ENCODE measurements around the gene NEDD9.

DNA sequence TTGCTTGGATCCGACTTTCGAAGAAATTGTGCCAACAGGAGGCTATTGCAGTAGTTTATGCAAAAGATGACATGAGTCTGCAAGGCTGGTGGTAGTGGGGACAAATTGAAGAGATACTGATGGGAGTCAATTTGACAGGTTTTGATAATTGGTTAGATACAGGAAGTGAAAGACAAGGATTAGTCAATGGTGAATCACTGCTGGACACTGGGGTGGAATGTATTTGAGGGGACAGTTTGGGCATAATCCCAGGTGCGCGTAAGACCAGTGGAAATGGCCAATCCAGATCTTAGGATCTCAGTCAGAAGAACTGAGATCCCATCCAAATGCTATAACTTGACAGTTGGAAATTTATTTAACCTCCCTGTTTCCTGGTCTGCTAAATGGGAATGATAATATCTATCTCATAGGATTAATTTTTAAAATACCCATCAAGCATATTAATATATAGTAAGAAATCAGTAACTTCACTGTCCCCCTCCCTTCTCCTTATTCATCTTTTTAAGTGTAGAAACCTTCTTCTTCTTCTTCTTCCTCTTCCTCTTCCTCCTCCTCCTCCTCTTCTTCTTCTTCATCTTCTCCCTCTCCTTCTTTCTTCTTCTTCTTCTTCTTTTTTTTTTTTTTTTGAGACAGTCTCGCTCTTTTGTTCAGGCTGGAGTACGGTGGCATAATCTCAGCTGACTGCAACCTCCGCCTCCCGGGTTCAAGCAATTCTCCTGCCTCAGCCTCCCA lies 90.0 kb downstream of the NEDD9 start:
- TF ChIP-seq CTCF (IDR thresholded peaks at IDR 0.05) (no peak), POLR2A (IDR thresholded peaks at IDR 0.05) (no peak), EP300 (IDR thresholded peaks at IDR 0.05) (no peak)

Data from upper lobe of left lung (tissue), 4 donors.